ENCODE data around the gene DIP2B.

- TF ChIP-seq POLR2A (IDR thresholded peaks at IDR 0.05) (no peak), CTCF (IDR thresholded peaks at IDR 0.05) (no peak)
These were observed 155.6 kb downstream of the DIP2B start for GRCh38 chr12:50660425-50660822.

All from stomach (tissue), 4 donors.